HG03039 (cell line): ENCODE results near the gene IQCN.

Experiments used
- ATAC-seq: cut with Tn5 transposase; IDR thresholded peaks from one replicate; pipeline ENCODE4 v1.9.1; 2021; ENCODE audit warnings: mild to moderate bottlenecking, moderate library complexity; ENCODE audit not compliant: unreplicated experiment

The IQCN gene

DNA sequence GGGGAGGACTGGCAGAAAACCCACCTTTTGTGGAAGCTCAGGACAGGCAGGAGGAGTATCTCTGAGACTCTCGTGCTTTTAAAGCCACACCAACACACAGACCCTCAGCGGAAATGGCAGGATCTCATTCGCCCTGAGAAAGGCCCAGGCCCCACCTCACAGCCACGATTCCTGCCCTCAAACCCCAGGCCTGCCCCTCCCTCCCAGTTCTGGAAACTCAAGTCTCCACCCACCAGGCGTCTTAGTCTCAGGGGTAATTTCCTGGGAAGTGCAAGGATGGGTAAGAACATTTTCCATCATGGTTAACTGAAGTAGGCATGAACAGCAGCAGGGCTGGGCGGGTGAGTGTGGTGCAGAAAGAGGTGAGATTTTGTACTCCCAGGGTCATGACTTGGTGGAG is 40.1 kb downstream of the IQCN start:
- ATAC-seq = no peak

DNA sequence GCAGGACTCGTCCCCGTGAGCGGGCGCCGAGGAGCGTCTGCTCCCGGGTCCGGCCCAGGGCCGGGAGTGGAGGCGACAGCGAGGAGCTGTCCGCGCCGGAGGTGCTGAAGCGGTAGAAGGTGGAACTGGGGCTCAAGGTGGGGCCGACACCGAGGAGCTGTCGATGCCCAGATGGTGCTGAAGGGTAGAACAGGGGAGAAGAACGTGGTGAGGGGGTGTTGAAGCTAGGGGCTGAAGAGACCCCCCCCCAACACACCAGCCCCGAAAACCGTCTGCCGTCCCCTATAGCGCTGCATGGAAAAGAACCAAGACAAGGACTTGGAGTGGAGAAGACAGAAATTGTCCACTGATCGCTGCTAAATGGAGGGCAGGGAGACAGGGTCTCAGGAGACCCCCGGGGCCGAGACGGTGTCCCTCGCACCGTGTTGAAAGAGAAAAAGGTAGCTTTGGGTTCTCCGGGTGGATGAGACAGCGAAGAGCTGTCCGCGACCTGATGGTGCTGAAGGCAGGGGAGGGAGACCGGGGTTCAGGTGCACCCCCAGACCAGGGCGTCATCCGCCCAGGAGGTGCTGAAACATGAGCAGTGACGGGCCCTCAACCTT is 40.9 kb downstream of the IQCN start:
- no peak for ATAC-seq

- no peak for ATAC-seq
Observed at GRCh38 chr19:18232540-18233223, 41.6 kb downstream of the IQCN start.

GRCh38 chr19:18231775-18232174 is 42.5 kb downstream of the IQCN start:
- no peak for ATAC-seq

- ATAC-seq = no peak
Observed at GRCh38 chr19:18230941-18231734, 43.1 kb downstream of the IQCN start.

DNA sequence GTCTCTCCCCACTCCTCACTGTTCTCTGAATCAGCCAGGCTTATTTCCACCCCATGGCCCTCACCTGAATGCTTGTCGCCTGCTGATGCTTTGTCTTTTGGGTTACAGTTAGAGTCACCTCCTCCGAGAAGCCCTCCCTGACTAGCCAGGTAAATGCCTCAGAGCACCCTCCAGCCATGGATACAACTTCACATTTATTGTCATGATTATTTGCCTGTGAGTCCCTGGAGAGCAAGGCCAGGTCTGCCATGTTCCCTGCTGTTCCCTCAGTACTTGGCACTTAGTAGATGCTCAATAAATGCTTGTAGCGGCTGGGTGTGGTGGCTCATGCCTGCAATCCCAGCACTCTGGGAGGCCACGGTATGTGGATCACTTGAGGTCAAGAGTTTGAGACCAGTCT is 44.3 kb downstream of the IQCN start:
- ATAC-seq = no peak

- ATAC-seq = no peak
Observed at GRCh38 chr19:18229474-18229873, 44.8 kb downstream of the IQCN start.

- no peak for ATAC-seq
Observed at GRCh38 chr19:18227781-18228271, 46.4 kb downstream of the IQCN start.

GRCh38 chr19:18226956-18227780 is 47.1 kb downstream of the IQCN start:
- ATAC-seq = no peak

- ATAC-seq = no peak
Observed at GRCh38 chr19:18225702-18226468, 48.4 kb downstream of the IQCN start, which contains the start of gene PDE4C. Gene PDE4C (minus strand): TSS chr19:18226438. CDS start chr19:18226415, 23 bp downstream.

GRCh38 chr19:18225355-18225701 is 48.9 kb downstream of the IQCN start:
- no peak for ATAC-seq

DNA sequence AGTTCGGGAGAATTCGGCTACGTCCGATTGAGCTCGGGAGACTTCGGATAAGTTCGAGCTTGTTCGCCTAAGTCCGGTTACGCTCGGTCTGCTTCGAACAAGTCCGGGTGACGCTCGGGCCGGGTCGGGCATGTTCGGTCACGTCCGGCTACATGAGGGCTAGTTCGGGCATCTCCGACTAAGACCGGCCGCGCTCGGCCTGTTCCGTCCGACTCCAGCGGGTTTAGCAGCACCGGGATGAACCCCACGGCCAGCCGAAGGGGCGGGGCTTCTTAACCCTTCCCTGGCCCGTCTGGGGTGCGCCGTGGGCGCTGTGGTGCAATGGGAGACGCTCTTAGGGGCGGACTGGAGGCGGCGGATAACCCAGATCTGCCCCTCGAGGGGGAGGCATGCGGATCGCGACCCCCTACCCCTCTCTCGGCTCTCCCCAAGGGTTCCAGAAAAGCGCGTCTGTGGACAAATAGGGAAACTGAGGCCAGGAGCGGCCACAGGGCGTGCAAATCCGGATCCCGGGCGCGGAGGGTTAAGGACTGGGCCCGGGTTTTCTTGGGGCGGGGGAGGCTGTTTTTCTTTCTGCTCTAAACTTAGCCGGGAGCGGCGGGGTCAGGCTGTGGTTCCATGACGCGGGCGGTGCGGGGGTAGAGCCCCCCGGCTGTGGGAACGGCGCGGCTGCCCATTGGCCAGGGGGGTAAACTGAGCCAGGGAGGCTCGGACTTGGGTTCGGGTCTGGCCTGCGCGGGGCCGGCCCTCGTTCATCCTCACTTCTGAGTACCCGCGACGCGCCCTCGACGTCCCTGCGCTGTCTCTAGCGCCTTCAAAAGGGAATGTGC is 49.5 kb downstream of the IQCN start:
- ATAC-seq = peak; percentile 79

DNA sequence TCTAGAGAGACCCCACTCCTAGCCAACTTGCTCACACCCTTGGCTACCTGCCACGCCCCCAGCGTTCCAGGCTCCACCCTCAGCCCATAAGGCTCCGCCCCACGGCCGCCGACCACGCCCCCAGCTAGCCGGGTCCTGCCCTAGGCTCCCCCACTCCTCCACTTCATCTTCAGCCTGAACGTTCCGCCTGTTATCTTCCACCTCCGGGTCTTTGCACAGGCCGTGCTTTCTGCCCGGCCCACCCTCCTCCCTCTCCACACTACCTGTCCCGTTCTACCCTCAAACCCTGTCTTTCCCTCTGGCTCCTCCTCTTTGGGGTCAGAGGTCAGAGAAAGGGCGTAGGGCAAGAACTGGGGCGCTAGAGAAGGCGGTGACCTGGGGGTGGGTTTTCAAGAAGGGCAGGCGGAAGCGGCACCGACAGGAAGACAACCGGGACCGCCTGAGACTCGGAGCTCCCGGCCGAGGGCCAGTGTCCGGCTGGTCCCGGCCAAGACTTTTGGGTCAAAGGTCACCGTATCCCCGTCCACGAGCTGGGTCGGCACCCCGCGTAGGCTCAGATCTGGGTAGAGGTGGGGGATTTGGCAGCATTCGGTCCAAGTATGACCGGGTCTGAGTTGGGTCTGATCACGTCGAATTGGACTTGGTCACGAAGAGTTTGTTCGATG is 50.3 kb downstream of the IQCN start:
- ATAC-seq = no peak

- ATAC-seq = no peak
Observed at GRCh38 chr19:18221815-18222725, 52.2 kb downstream of the IQCN start.

DNA sequence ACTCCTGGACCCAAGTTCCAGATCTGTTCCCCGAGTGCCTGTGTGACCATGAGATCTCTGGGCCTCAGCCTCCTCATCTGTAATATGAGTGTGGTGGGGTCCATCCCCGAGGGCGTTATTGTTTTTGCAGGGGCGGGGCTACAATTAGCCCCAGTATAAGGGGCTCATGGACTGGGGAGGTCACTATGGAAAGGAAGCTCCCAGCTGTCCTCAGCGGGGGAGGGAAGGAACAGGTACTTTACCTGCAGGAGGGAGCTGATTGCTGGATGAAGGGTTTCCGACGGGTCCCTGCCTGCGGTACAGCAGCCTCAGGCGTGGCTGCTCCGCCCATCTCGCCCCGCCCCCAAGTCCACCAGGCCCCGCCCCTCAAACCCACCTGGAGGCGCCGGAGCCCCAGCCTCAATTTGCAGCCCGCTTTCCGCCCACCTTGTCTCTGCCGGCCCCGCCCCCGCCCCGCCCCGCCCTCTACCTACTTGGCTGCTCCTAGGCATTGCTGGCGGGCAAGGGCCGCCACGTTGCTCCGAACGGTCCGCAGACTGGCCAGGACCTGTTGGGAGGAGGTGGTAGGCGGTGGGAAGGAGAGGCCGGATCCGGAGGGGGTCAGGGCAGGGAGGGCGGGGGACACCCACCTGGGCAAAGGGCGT is 53.5 kb downstream of the IQCN start:
- no peak for ATAC-seq

DNA sequence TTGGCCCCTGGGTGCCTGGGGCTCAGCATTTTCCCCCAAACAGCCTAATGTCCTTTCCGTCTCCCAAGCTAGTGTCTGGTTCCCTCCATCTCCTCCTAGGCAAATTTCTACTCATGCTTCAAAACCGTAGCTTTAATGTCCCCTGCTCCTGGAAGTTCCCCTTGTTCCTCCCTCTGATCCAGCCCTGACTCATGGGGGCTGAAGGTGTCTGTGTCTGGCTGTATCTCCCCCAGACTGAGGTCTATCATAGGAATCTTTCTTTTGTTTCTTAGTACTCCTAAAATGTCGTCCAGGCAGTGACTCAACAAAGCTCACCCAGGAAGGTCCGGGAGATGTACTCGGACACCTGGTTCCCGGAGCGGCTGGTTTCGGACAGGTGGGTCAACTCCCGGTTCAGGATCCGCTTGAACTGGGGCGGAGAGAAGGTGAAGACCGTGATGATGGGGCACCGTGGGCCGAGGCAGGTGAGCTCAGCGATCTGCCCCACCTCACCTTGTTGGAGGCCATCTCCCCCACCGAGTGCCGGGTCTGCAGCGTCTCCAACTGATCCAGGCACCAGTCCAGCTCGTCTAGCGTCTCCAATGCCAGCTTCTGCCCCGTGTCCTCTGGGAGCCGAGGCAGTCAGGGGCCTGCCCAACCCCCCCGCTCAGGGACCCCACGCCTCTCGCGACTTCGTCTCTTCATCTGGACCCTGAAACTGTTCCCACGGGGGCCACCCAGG is 54.2 kb downstream of the IQCN start:
- ATAC-seq = no peak

DNA sequence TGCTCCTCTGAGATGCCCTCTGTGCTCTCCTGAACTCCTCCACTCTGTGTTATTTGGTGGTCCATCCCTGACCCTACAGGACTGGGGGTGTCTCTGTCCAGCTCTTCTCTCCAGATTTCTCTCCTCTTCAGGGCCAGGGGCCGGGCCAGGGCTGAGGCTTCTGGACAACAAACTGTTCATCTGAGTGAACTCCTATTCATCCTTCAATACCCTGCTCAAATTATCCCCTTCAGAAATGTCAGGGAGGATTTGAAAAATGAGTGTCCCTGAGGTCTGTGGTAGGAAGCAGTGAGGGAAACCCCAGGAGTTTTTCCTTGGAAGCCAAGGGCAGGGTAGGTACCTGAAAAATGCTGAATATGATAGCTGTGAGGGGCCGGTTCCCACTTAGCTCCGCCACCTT is 55.7 kb downstream of the IQCN start:
- ATAC-seq = no peak
